ENCODE results near the gene PDZD7.

The PDZD7 gene

DNA sequence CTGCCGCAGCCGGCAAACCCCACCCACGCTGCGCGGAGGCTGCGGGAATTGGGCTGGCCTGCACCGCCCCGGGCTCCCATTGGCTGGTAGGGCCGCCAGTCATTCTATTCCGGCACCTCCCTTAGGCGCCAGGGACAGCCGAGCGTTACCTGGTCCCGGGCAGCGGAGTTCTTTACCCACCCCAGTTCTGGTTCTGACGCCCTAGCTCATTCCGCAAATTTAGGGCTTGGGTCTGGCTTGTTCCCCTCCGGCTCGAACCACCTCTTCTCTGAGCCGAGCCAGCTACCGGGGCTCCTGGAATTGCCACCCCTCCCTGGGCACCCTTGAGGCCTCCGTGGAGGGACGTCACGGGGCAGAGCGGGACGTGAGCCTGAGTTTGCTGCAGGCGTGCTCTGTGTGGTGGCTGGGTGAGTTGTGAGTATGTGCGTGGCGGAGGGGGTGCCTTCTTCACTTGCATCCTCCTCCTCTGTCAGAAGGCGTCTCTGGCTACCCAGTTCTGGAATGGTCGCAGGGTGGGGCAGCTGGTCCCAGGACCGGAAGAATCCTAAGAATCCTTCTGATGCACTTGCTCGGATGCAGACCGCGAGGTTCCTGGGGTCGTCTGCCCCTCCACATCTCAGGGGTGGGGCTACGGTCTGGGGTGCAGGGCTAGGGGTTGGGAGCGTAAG lies at the start of gene PDZD7, which contains the start of gene SFXN3:
Gene PDZD7, minus strand, starts transcription at position 2 of the 668 bp plus-strand sequence. CDS start 910 bp downstream, outside the sequence.
Gene SFXN3, plus strand, starts transcription at position 107 of the 668 bp plus-strand sequence. CDS start 3,461 bp downstream, outside the sequence.
- Histone ChIP-seq H3K36me3 (ENCODE audit: insufficient read depth, low read depth, low read length) (no peaks in the 10 kb centered on the region), H3K4me3 (ENCODE audit: low read length) (peak within 1 kb of the TSS; percentile 77), H3K27ac (ENCODE audit: low read length) (no peak within 1 kb of the TSS), H3K4me1 (ENCODE audit: insufficient read depth, low read length) (peaks cover 12% of the 10 kb centered on the region), H3K9ac (ENCODE audit: low read depth, low read length) (no peak within 1 kb of the TSS), H3K27me3 (ENCODE audit: insufficient read depth, low read length) (peaks cover 74% of the 10 kb centered on the region), H3K9me3 (ENCODE audit: insufficient read depth, low read depth, low read length) (no peaks in the 10 kb centered on the region)

DNA sequence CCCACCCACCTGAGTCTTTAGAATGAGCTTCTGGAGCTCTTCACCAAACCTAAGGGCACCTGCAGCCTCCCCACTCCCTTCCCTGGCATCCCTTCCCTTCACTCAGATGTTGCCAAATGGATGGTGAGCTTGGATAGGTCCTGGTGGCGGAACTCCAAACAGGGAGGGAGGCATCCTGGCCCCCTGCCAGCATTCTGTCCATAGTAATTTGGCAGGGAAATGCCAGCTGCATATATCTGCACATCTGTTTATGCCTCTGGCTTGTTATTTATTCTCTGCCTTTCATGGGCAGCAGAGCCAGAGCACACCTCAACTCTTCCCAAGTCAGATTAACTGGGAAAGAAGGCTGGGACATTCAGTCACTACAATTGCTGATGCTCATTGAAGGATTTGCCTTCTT lies 48.9 kb upstream of the PDZD7 start:
- Histone ChIP-seq H3K27me3 (ENCODE audit: insufficient read depth, low read length) (peaks cover 89% of the 10 kb centered on the region), H3K9ac (ENCODE audit: low read depth, low read length) (no peak overlapping the region), H3K4me1 (ENCODE audit: insufficient read depth, low read length) (no peaks in the 10 kb centered on the region), H3K9me3 (ENCODE audit: insufficient read depth, low read depth, low read length) (no peaks in the 10 kb centered on the region), H3K4me3 (ENCODE audit: low read length) (no peak overlapping the region), H3K36me3 (ENCODE audit: insufficient read depth, low read depth, low read length) (no peaks in the 10 kb centered on the region), H3K27ac (ENCODE audit: low read length) (no peak overlapping the region)

DNA sequence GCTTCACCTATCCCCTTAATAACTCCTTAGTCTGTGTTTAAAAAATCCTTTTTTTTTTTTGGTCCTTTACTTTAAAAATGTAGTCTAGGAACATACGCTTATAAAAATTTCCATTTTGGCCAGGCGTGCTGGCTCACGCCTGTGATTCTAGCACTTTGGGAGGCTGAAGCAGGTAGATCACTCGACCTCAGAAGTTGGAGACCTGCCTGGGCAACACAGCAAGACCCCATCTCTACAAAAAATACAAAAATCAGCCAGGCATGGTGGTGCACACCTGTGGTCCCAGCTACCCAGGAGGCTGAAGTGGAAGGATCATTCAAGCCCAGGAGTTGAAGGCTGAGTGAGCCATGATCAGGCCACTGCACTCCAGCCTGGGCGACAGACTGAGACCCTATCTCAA lies 45.7 kb upstream of the PDZD7 start:
- Histone ChIP-seq H3K27ac (ENCODE audit: low read length) (no peak overlapping the region), H3K4me1 (ENCODE audit: insufficient read depth, low read length) (no peaks in the 10 kb centered on the region), H3K9ac (ENCODE audit: low read depth, low read length) (no peak overlapping the region), H3K27me3 (ENCODE audit: insufficient read depth, low read length) (peaks cover 92% of the 10 kb centered on the region), H3K36me3 (ENCODE audit: insufficient read depth, low read depth, low read length) (no peaks in the 10 kb centered on the region), H3K4me3 (ENCODE audit: low read length) (no peak overlapping the region), H3K9me3 (ENCODE audit: insufficient read depth, low read depth, low read length) (no peaks in the 10 kb centered on the region)

- no peaks in the 10 kb centered on the region for H3K9me3 ChIP-seq (ENCODE audit: insufficient read depth, low read depth, low read length)
- no peaks in the 10 kb centered on the region for H3K4me1 ChIP-seq (ENCODE audit: insufficient read depth, low read length)
- no peak overlapping the region for H3K9ac ChIP-seq (ENCODE audit: low read depth, low read length)
- no peak overlapping the region for H3K27ac ChIP-seq (ENCODE audit: low read length)
- H3K4me3 ChIP-seq (ENCODE audit: low read length) = no peak overlapping the region
- H3K27me3 ChIP-seq (ENCODE audit: insufficient read depth, low read length) = peaks cover 92% of the 10 kb centered on the region
- H3K36me3 ChIP-seq (ENCODE audit: insufficient read depth, low read depth, low read length) = no peaks in the 10 kb centered on the region
Measured at GRCh38 chr10:101075775-101076174, 44.8 kb upstream of the PDZD7 start.

- Histone ChIP-seq H3K9me3 (ENCODE audit: insufficient read depth, low read depth, low read length) (no peaks in the 10 kb centered on the region), H3K4me3 (ENCODE audit: low read length) (peak overlapping the region; percentile 46; the same call in 1 of the 2 replicates), H3K9ac (ENCODE audit: low read depth, low read length) (no peak overlapping the region), H3K36me3 (ENCODE audit: insufficient read depth, low read depth, low read length) (no peaks in the 10 kb centered on the region), H3K27ac (ENCODE audit: low read length) (no peak overlapping the region), H3K4me1 (ENCODE audit: insufficient read depth, low read length) (no peaks in the 10 kb centered on the region), H3K27me3 (ENCODE audit: insufficient read depth, low read length) (peaks cover 78% of the 10 kb centered on the region)
Measured at GRCh38 chr10:101073631-101074030, 42.7 kb upstream of the PDZD7 start.

DNA sequence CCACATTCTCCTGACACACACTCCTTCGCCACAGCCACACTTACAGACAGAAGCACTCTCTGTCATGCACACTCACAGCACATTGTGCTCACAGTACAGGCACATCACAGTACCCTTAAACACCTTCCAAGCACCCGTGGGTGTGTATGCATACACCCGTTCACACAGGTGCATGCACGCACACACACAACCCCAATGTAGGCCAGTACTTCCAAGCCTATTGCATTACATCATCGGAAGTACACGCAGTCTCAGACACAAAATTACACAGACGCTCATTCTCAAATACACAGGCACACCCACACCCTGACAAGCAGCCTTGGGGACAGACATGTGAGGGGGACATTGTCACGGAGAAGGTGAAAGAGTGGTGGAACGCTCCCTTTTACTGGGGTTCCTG lies 42.0 kb upstream of the PDZD7 start:
- no peaks in the 10 kb centered on the region for H3K4me1 ChIP-seq (ENCODE audit: insufficient read depth, low read length)
- no peak overlapping the region for H3K27ac ChIP-seq (ENCODE audit: low read length)
- H3K36me3 ChIP-seq (ENCODE audit: insufficient read depth, low read depth, low read length) = no peaks in the 10 kb centered on the region
- no peak overlapping the region for H3K4me3 ChIP-seq (ENCODE audit: low read length)
- no peaks in the 10 kb centered on the region for H3K9me3 ChIP-seq (ENCODE audit: insufficient read depth, low read depth, low read length)
- peaks cover 72% of the 10 kb centered on the region for H3K27me3 ChIP-seq (ENCODE audit: insufficient read depth, low read length)
- H3K9ac ChIP-seq (ENCODE audit: low read depth, low read length) = no peak overlapping the region

GRCh38 chr10:101071885-101072433 lies 41.0 kb upstream of the PDZD7 start:
- Histone ChIP-seq H3K4me3 (ENCODE audit: low read length) (no peak overlapping the region), H3K9ac (ENCODE audit: low read depth, low read length) (no peak overlapping the region), H3K27me3 (ENCODE audit: insufficient read depth, low read length) (peaks cover 79% of the 10 kb centered on the region), H3K9me3 (ENCODE audit: insufficient read depth, low read depth, low read length) (no peaks in the 10 kb centered on the region), H3K4me1 (ENCODE audit: insufficient read depth, low read length) (no peaks in the 10 kb centered on the region), H3K36me3 (ENCODE audit: insufficient read depth, low read depth, low read length) (no peaks in the 10 kb centered on the region), H3K27ac (ENCODE audit: low read length) (no peak overlapping the region)

- H3K27me3 ChIP-seq (ENCODE audit: insufficient read depth, low read length) = peaks cover 79% of the 10 kb centered on the region
- H3K9ac ChIP-seq (ENCODE audit: low read depth, low read length) = no peak overlapping the region
- H3K9me3 ChIP-seq (ENCODE audit: insufficient read depth, low read depth, low read length) = no peaks in the 10 kb centered on the region; the same call in 1 of the 2 replicates
- no peak overlapping the region for H3K4me3 ChIP-seq (ENCODE audit: low read length)
- H3K27ac ChIP-seq (ENCODE audit: low read length) = no peak overlapping the region
- no peaks in the 10 kb centered on the region for H3K36me3 ChIP-seq (ENCODE audit: insufficient read depth, low read depth, low read length)
- H3K4me1 ChIP-seq (ENCODE audit: insufficient read depth, low read length) = no peaks in the 10 kb centered on the region
Measured at GRCh38 chr10:101071267-101071884, 40.4 kb upstream of the PDZD7 start.

GRCh38 chr10:101070098-101070497 lies 39.2 kb upstream of the PDZD7 start:
- H3K4me1 ChIP-seq (ENCODE audit: insufficient read depth, low read length) = peaks cover 3% of the 10 kb centered on the region
- H3K27me3 ChIP-seq (ENCODE audit: insufficient read depth, low read length) = peaks cover 79% of the 10 kb centered on the region

GRCh38 chr10:101069441-101069840 lies 38.5 kb upstream of the PDZD7 start:
- Histone ChIP-seq H3K9ac (ENCODE audit: low read depth, low read length) (no peak overlapping the region), H3K4me3 (ENCODE audit: low read length) (no peak overlapping the region), H3K4me1 (ENCODE audit: insufficient read depth, low read length) (peaks cover 3% of the 10 kb centered on the region), H3K27ac (ENCODE audit: low read length) (no peak overlapping the region), H3K36me3 (ENCODE audit: insufficient read depth, low read depth, low read length) (no peaks in the 10 kb centered on the region), H3K27me3 (ENCODE audit: insufficient read depth, low read length) (peaks cover 79% of the 10 kb centered on the region), H3K9me3 (ENCODE audit: insufficient read depth, low read depth, low read length) (no peaks in the 10 kb centered on the region; the same call in 1 of the 2 replicates)

More at GRCh38 chr10:101070098-101070497, 39.2 kb upstream of the PDZD7 start:
- Histone ChIP-seq H3K4me3 (ENCODE audit: low read length) (no peak overlapping the region), H3K9me3 (ENCODE audit: insufficient read depth, low read depth, low read length) (no peaks in the 10 kb centered on the region; the same call in 1 of the 2 replicates), H3K36me3 (ENCODE audit: insufficient read depth, low read depth, low read length) (no peaks in the 10 kb centered on the region), H3K9ac (ENCODE audit: low read depth, low read length) (no peak overlapping the region), H3K27ac (ENCODE audit: low read length) (no peak overlapping the region)

- Histone ChIP-seq H3K4me1 (ENCODE audit: insufficient read depth, low read length) (peaks cover 13% of the 10 kb centered on the region), H3K9me3 (ENCODE audit: insufficient read depth, low read depth, low read length) (no peaks in the 10 kb centered on the region; the same call in 1 of the 2 replicates), H3K27ac (ENCODE audit: low read length) (no peak overlapping the region), H3K36me3 (ENCODE audit: insufficient read depth, low read depth, low read length) (no peaks in the 10 kb centered on the region), H3K4me3 (ENCODE audit: low read length) (peak overlapping the region; percentile 74), H3K9ac (ENCODE audit: low read depth, low read length) (no peak overlapping the region; the same call in 1 of the 2 replicates), H3K27me3 (ENCODE audit: insufficient read depth, low read length) (peaks cover 79% of the 10 kb centered on the region)
Measured at GRCh38 chr10:101067356-101068083, 36.6 kb upstream of the PDZD7 start.
